Measurements from ENCODE around the gene MRTFA.

DNA sequence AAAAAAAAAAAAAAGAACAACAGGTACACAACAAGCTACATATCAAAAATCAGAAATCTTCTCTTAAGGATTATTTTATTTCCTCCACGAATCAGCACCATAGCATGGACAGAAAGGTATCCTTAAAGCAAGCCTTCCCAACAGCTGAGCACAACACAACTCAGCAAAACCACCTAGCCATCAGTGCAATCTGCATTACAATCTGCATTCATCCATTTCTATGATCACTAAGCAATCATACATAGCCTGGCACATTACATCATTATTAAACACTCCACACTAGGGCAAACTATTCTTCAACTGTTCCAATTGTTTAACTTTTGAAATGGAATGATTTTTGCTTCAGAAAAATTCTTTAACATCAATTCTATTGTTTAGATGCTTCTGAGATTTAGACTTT is 29.0 kb downstream of the MRTFA start:
- TF ChIP-seq, protein P1, sequence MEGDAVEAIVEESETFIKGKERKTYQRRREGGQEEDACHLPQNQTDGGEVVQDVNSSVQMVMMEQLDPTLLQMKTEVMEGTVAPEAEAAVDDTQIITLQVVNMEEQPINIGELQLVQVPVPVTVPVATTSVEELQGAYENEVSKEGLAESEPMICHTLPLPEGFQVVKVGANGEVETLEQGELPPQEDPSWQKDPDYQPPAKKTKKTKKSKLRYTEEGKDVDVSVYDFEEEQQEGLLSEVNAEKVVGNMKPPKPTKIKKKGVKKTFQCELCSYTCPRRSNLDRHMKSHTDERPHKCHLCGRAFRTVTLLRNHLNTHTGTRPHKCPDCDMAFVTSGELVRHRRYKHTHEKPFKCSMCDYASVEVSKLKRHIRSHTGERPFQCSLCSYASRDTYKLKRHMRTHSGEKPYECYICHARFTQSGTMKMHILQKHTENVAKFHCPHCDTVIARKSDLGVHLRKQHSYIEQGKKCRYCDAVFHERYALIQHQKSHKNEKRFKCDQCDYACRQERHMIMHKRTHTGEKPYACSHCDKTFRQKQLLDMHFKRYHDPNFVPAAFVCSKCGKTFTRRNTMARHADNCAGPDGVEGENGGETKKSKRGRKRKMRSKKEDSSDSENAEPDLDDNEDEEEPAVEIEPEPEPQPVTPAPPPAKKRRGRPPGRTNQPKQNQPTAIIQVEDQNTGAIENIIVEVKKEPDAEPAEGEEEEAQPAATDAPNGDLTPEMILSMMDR (IDR thresholded peaks at IDR 0.05) = no peak
- TF ChIP-seq ZFX (IDR thresholded peaks at IDR 0.05; ENCODE audit: borderline replicate concordance) = no peak

Measured in 22Rv1 (cell line).